Stimulated activated CD8-positive, alpha-beta memory T cell treated with anti-CD3 and anti-CD28 coated beads, Interleukin-7, amount 100 ng/mL, for 48 hours (primary cell): Measurements from ENCODE around the gene IFT172.
"Not testable (repeated sequence)": the region's sequence is repeated elsewhere in the genome, so short reads cannot be mapped to it uniquely, and the experiment has no call there.

Experiments used
- DNase-seq, 2 donors: peaks; one replicate each; pipeline ENCODE4 v3.0.0-alpha.2; 2020; ENCODE audit warnings: low read depth in 1 of 2; ENCODE audit errors: extremely low read depth in 1 of 2

IFT172 gene, protein sequence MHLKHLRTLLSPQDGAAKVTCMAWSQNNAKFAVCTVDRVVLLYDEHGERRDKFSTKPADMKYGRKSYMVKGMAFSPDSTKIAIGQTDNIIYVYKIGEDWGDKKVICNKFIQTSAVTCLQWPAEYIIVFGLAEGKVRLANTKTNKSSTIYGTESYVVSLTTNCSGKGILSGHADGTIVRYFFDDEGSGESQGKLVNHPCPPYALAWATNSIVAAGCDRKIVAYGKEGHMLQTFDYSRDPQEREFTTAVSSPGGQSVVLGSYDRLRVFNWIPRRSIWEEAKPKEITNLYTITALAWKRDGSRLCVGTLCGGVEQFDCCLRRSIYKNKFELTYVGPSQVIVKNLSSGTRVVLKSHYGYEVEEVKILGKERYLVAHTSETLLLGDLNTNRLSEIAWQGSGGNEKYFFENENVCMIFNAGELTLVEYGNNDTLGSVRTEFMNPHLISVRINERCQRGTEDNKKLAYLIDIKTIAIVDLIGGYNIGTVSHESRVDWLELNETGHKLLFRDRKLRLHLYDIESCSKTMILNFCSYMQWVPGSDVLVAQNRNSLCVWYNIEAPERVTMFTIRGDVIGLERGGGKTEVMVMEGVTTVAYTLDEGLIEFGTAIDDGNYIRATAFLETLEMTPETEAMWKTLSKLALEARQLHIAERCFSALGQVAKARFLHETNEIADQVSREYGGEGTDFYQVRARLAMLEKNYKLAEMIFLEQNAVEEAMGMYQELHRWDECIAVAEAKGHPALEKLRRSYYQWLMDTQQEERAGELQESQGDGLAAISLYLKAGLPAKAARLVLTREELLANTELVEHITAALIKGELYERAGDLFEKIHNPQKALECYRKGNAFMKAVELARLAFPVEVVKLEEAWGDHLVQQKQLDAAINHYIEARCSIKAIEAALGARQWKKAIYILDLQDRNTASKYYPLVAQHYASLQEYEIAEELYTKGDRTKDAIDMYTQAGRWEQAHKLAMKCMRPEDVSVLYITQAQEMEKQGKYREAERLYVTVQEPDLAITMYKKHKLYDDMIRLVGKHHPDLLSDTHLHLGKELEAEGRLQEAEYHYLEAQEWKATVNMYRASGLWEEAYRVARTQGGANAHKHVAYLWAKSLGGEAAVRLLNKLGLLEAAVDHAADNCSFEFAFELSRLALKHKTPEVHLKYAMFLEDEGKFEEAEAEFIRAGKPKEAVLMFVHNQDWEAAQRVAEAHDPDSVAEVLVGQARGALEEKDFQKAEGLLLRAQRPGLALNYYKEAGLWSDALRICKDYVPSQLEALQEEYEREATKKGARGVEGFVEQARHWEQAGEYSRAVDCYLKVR (N-terminal part only)

GRCh38 chr2:27489498-27490397 lies at the start of gene IFT172:
IFT172 (minus strand) TSS chr2:27489743; CDS start chr2:27489653, 90 bp downstream.
- DNase-seq: peak; percentile 94 to 99

- not testable (repeated sequence) for DNase-seq
Observed at GRCh38 chr2:27538839-27539450, 49.4 kb upstream of the IFT172 start.

- no peak for DNase-seq
Observed at GRCh38 chr2:27537287-27537686, 47.7 kb upstream of the IFT172 start.

- DNase-seq: no peak
Observed at GRCh38 chr2:27531983-27532382, 42.4 kb upstream of the IFT172 start.

DNA sequence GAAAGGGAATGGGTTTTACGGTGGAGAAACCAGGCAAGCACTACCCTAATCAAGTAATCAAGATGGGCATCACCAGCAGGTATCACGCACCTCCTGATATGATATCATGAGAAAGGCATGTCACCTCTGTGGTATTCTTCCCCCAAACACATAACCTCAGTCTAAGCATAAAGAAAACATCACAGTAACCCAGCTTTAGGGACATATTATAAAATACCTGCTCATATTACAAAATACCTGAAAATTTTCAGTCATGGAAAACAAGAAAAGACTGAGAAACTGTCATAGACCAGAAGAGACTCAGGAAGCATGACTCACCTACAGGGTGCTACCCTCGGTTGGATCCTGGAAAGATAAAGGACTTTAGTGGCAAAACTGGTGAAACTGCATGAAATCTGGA lies 37.6 kb upstream of the IFT172 start:
- DNase-seq: no peak

DNA sequence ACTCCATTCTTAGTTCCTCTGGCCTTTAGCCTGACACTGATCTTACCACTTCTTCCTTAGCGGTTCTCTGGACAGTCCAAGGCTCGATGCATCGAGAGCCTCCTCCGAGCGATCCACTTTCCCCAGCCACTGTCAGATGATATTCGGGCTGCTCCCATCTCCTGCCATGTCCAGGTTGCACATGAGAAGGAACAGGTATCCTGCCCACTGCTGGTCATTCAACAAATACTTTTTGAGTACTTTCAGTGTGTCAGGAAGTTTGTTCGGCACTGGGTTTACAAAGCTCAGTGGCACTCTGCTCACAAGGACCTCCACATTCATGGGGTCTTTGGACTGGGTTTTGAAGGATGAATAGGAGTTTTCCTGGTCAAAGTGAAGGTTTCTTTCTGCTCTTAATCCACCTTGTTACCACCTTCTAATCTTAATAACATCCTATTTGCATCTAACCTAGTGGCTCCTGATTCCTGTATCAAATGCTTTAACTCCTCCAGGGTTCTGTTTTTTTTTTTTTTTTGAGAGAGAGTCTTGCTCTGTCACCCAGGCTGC lies 32.9 kb upstream of the IFT172 start:
- no peak for DNase-seq

DNA sequence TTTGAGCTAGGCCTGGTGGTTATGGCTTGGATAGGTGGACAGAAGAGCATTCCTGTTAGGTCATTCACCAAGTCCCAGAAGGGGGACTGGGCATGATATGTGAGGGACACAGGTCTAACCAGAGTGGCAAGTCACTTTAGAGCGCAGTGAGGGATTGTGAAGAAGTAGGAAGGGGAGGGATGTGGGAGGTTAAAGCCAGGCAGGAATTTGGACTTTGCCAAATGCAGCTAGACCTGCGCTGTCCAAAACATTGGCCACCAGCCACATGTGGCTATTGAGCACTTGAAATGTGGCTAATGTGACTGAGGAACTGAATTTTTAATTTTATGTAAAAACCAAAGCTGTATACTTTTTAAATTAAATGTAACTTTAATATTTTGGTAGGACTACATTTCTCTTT lies 30.8 kb upstream of the IFT172 start:
- no peak for DNase-seq

GRCh38 chr2:27518782-27519113 lies 29.2 kb upstream of the IFT172 start:
- no peak for DNase-seq

- no peak for DNase-seq
Observed at GRCh38 chr2:27518113-27518781, 28.7 kb upstream of the IFT172 start.

DNA sequence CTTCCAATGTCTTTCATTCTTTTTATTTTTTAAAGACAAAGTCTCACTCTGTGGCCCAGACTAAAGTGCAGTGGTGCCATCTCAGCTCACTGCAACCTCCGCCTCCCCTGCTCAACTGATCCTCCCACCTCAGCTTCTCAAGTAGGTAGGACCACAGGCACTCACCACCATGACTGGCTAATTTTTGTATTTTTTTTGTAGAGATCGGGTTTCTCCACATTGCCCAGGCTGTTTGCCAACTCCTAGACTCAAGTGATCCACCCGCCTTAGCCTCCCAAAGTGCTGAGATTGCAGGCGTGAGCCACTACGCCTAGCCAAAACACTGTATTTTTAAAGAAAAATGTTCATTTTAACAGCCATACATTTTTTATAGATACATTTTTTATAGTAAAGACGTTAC lies 19.8 kb upstream of the IFT172 start:
- no peak for DNase-seq

GRCh38 chr2:27507293-27507692 lies 17.8 kb upstream of the IFT172 start:
- no peak for DNase-seq

DNA sequence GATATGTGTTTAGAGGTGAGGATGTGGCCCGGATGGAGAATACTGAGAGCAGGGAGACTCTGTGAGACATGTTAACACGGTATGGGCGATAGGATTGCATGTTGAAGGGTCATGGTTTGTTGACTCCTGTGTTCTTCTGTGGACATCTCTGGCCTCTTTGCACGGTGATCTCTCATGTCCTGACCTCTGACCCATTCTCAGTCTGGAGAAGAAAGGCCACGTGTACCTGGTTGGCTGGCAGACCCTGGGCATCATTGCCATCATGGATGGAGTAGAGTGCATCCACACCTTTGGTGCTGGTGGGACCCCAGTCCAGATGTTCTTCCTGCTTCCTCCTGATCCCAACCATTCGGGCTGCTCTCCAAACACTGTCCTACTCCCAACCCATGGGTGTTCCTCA lies 17.0 kb upstream of the IFT172 start:
- no peak for DNase-seq

DNA sequence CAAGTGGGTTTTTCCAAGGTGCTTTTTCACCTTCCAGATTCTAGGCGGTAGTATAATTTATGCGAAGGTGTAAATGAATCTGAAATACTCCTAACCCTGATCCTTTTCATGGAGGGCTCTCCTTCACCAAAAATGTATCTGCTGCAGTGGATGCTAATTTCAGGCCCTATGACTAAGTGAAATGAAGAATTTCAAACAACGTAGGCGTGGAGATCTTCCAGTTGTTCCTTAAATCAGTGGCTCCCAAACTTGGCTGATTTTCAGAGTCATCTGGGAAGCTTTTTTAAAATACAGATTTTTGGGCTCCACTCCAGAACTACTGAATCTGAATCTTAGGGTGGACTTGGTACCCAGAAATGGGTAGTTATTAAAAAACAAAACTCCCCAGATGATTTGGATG lies 12.6 kb upstream of the IFT172 start:
- DNase-seq: no peak

- no peak for DNase-seq
Observed at GRCh38 chr2:27501042-27501441, 11.5 kb upstream of the IFT172 start.

DNA sequence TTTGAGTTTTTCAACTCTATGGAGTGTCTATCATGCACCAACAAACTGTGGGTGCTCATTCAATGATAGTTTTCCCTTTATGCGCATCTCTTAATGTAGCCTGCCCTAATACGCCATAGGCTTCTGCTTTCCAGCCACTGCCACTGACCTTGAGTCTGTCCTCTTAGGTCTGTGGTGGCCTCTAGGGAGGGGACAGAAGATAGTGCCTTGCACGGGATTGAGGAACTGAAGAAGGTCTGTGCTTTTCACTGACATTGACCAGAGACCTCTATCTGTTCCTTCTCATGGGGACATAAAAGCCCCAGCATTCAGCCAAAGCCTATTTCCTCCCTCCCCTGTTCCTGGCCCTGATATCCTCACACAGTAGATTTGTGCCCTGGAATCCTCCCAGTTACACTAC lies 9.4 kb upstream of the IFT172 start:
- DNase-seq: no peak

GRCh38 chr2:27497288-27497627 lies 7.7 kb upstream of the IFT172 start:
- no peak for DNase-seq

GRCh38 chr2:27496357-27497287 lies 7.1 kb upstream of the IFT172 start, which contains the start of gene GCKR:
GCKR (plus strand) TSS chr2:27496839; CDS start chr2:27496905, 66 bp downstream.
- DNase-seq: no peak

GRCh38 chr2:27495840-27496356 lies 6.4 kb upstream of the IFT172 start:
- DNase-seq: no peak
